Vagina (tissue), 2 donors: ENCODE data around the gene SDHAF3.

Source experiments
- POLR2A ChIP-seq, 2 donors: fragments of 450-650 bp; IDR thresholded peaks; one replicate each; pipeline ENCODE4 v1.6.1; 2017; ENCODE audit warnings: antibody characterized with exemption in 2 of 2, mild to moderate bottlenecking in 2 of 2, moderate library complexity in 2 of 2
- TF ChIP-seq, protein P1 (sequence below), 3 experiments: fragments of 450-650 bp in 2 of 3; fragments of 200-600 bp in 1 of 3; sonication (generic) in 1 of 3; IDR thresholded peaks; one replicate each; pipeline ENCODE4 v1.5.1; 2017 to 2019; ENCODE audit warnings: antibody characterized with exemption in 3 of 3, mild to moderate bottlenecking in 2 of 3, moderate library complexity in 2 of 3

DNA sequence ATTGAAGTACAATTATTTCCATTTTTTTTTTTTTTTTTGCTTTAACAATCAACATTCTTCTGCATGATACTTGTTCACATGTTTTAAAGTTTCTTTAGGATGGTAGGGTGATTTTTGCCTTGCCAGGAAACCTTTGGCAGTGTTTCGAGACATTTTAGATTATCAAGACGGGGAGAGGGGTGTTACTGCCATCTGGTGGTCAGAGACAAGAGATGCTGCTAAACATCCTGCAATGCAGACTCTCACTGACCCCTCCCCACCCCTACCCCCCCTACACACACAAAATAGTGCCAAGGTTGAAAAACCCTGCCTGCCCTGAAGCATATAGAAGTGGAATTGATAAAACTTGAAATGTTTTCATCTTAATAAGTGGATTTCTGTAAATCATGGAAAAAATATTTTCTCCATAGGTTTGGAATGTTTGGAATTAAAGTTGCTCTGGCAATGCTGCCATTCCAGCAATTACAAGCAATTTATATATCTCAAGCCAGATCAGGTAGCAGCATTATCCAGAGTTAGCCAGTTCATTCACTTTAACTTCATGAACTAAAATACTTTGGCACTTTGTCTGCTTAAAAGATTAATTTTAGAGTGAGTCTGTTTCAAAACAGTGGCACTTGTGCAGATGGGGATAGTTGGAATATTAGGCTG is 62.1 kb downstream of the SDHAF3 start:
- no peak for TF ChIP-seq POLR2A (IDR thresholded peaks at IDR 0.05)
- TF ChIP-seq, protein P1, sequence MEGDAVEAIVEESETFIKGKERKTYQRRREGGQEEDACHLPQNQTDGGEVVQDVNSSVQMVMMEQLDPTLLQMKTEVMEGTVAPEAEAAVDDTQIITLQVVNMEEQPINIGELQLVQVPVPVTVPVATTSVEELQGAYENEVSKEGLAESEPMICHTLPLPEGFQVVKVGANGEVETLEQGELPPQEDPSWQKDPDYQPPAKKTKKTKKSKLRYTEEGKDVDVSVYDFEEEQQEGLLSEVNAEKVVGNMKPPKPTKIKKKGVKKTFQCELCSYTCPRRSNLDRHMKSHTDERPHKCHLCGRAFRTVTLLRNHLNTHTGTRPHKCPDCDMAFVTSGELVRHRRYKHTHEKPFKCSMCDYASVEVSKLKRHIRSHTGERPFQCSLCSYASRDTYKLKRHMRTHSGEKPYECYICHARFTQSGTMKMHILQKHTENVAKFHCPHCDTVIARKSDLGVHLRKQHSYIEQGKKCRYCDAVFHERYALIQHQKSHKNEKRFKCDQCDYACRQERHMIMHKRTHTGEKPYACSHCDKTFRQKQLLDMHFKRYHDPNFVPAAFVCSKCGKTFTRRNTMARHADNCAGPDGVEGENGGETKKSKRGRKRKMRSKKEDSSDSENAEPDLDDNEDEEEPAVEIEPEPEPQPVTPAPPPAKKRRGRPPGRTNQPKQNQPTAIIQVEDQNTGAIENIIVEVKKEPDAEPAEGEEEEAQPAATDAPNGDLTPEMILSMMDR (IDR thresholded peaks at IDR 0.05) = peak; percentile 20 to 56 (median 37)
